ENCODE data around the gene YAP1.
A peak's percentile ranks its signal among the peaks of the same experiment; 100 is the strongest.

The YAP1 gene

GRCh38 chr11:102116453-102117205, 6.4 kb downstream of the YAP1 start:
- DNase-seq = no peak

GRCh38 chr11:102117472-102118113, 7.3 kb downstream of the YAP1 start:
- DNase-seq = no peak

- DNase-seq = no peak
These were observed 8.7 kb downstream of the YAP1 start for GRCh38 chr11:102118937-102119336.

- DNase-seq = no peak
These were observed 9.8 kb downstream of the YAP1 start for GRCh38 chr11:102119997-102120396.

- no peak for DNase-seq
These were observed 10.3 kb downstream of the YAP1 start for GRCh38 chr11:102120437-102120973.

GRCh38 chr11:102121329-102121728, 11.1 kb downstream of the YAP1 start:
- no peak for DNase-seq

- DNase-seq = no peak
These were observed 24.4 kb downstream of the YAP1 start for GRCh38 chr11:102134597-102134996.

GRCh38 chr11:102135256-102135655, 25.0 kb downstream of the YAP1 start:
- DNase-seq = no peak

- DNase-seq = no peak
These were observed 28.0 kb downstream of the YAP1 start for GRCh38 chr11:102138223-102138622.

GRCh38 chr11:102138670-102139069, 28.4 kb downstream of the YAP1 start:
- no peak for DNase-seq

GRCh38 chr11:102139081-102139498, 28.8 kb downstream of the YAP1 start:
- peak in 1 of 58 donors; percentile 1 for DNase-seq

- DNase-seq = no peak
These were observed 32.1 kb downstream of the YAP1 start for GRCh38 chr11:102142333-102142732.

GRCh38 chr11:102143867-102144266, 33.6 kb downstream of the YAP1 start:
- DNase-seq = no peak

GRCh38 chr11:102144357-102145355, 34.4 kb downstream of the YAP1 start:
- no peak for DNase-seq

GRCh38 chr11:102147015-102147414, 36.8 kb downstream of the YAP1 start:
- no peak for DNase-seq

- DNase-seq = no peak
These were observed 37.4 kb downstream of the YAP1 start for GRCh38 chr11:102147632-102148031.

GRCh38 chr11:102148059-102148458, 37.8 kb downstream of the YAP1 start:
- no peak for DNase-seq

- DNase-seq = no peak
These were observed 41.7 kb downstream of the YAP1 start for GRCh38 chr11:102151784-102152525.

GRCh38 chr11:102153082-102153481, 42.8 kb downstream of the YAP1 start:
- no peak for DNase-seq

GRCh38 chr11:102154806-102155205, 44.6 kb downstream of the YAP1 start:
- no peak for DNase-seq

- no peak for DNase-seq
These were observed 45.4 kb downstream of the YAP1 start for GRCh38 chr11:102155676-102156075.

Measured in anterior cingulate cortex (tissue), 58 donors.